ENCODE data around the gene BLID. TPM values are rescaled to one million over a fixed set of nuclear protein-coding genes. Genes with fewer than 3 reads are reported as not detected.

BLID gene
- total RNA-seq, 2 experiments from 2014 or later: not detected

DNA sequence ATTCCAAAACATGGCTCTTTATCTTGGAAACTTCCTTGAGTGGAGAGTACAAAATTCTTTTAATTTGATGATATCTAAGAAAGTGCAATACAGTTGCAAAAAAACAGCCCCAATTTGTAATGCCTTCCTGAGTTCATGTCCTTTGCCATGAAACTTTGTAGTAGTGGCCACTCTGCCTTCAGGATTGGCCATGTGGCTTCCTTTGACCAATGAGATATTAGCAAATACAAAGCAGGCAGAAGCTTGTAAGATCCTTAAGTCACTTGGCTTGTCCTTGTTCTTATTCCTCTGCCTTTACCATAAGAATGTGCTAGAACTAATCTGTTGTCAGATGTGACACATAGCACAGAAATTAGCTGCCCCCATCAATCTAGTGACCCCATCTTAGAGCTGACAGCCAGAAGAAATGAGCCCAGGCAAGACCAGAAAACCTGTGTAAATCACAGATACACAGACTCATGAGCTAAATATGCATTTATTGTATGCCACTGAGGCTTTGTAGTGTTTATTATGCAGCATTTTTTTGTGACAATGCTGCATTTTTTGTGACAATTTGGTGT is 29.8 kb upstream of the BLID start:
- no peak overlapping the region for H3K4me3 ChIP-seq (ENCODE audit: low read depth, low read length, poor library complexity, severe bottlenecking)
- no peaks in the 10 kb centered on the region for H3K9me3 ChIP-seq (ENCODE audit: low read length)
- DNase-seq (ENCODE audit: low spot score): no peak
- POLR2A ChIA-PET: interaction anchor here (0.6 kb wide), 1 partner anchor 345 kb away, joined by 3 read pairs; no protein-coding TSS in a partner anchor
- TF ChIP-seq EZH2phosphoT487 (IDR thresholded peaks at IDR 0.05; ENCODE audit: borderline replicate concordance, low read depth, low read length): no peak
- TF ChIP-seq, protein P1, sequence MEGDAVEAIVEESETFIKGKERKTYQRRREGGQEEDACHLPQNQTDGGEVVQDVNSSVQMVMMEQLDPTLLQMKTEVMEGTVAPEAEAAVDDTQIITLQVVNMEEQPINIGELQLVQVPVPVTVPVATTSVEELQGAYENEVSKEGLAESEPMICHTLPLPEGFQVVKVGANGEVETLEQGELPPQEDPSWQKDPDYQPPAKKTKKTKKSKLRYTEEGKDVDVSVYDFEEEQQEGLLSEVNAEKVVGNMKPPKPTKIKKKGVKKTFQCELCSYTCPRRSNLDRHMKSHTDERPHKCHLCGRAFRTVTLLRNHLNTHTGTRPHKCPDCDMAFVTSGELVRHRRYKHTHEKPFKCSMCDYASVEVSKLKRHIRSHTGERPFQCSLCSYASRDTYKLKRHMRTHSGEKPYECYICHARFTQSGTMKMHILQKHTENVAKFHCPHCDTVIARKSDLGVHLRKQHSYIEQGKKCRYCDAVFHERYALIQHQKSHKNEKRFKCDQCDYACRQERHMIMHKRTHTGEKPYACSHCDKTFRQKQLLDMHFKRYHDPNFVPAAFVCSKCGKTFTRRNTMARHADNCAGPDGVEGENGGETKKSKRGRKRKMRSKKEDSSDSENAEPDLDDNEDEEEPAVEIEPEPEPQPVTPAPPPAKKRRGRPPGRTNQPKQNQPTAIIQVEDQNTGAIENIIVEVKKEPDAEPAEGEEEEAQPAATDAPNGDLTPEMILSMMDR (conservative IDR thresholded peaks at IDR 0.05; ENCODE audit: low read length): no peak
- no peaks in the 10 kb centered on the region for H3K36me3 ChIP-seq (ENCODE audit: insufficient read depth, low read length)
- H3K27ac ChIP-seq (ENCODE audit: low read depth, low read length, poor library complexity, severe bottlenecking): no peak overlapping the region
- BruUV-seq (replicated peaks): no TSS peak
- no peak overlapping the region for H3K4me2 ChIP-seq (ENCODE audit: low read length)
- no peaks in the 10 kb centered on the region for H3K9me2 ChIP-seq (ENCODE audit: insufficient read depth, low read length)
- CTCF ChIA-PET (ENCODE audit: unreplicated experiment): no interaction called here
- no peak overlapping the region for H2AFZ ChIP-seq (ENCODE audit: low read length)
- no peaks in the 10 kb centered on the region for H4K20me1 ChIP-seq (ENCODE audit: insufficient read depth, low read length)
- no peaks in the 10 kb centered on the region for H3K4me1 ChIP-seq (ENCODE audit: insufficient read depth, low read length, poor library complexity, severe bottlenecking)
- intact Hi-C loops (cut with micrococcal nuclease; ENCODE audit: unreplicated experiment): no loop called here
- H3K79me2 ChIP-seq (ENCODE audit: insufficient read depth, low read depth, low read length): no peaks in the 10 kb centered on the region

DNA sequence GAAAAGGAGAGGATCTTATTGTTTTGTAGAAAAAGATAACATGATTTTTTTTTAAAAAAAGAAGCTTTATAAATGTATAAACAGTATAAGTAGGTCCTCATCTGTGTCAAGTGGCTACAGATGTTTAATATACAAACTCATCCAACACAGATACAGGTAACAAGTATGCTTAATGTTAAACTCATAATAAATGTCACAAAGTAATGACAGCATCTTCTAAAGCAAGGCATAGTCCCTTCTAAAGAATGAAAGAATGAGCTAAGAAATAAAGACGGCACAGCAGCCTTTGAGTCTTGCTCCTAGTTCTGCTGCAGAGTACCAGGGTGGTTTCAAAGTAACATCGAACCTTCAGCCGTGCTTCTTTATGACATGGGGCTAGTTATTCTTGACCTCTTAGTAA is 28.7 kb upstream of the BLID start:
- H3K9me3 ChIP-seq (ENCODE audit: low read length): no peaks in the 10 kb centered on the region
- no TSS peak for BruUV-seq (replicated peaks)

DNA sequence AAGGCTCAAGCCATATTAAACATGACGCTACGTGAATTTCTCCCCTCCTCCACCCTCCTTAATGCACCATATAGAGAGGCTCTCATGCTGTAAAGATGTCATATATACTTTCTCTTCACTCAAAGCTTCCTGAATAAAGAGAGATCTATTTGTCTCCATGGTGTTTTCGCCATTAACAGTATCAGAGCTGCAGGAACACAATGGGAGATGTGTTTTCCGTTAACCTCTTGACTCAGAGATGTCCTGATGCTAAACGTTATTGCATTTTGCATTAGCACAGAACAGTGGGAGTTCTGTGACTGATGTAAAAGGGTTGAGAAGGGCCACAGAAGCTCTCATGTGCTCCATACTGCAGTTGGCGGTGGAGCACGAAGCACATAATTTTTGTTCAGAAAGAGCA is 25.7 kb upstream of the BLID start:
- ChIA-PET CTCF (ENCODE audit: unreplicated experiment) (no interaction called here), POLR2A (no interaction called here)
- no peak overlapping the region for H2AFZ ChIP-seq (ENCODE audit: low read length)
- H3K9me3 ChIP-seq (ENCODE audit: low read length): no peaks in the 10 kb centered on the region
- H3K4me1 ChIP-seq (ENCODE audit: insufficient read depth, low read length, poor library complexity, severe bottlenecking): no peaks in the 10 kb centered on the region
- BruUV-seq (replicated peaks): no TSS peak
- H3K4me3 ChIP-seq (ENCODE audit: low read depth, low read length, poor library complexity, severe bottlenecking): no peak overlapping the region
- DNase-seq (ENCODE audit: low spot score): no peak
- H4K20me1 ChIP-seq (ENCODE audit: insufficient read depth, low read length): no peaks in the 10 kb centered on the region
- no peaks in the 10 kb centered on the region for H3K79me2 ChIP-seq (ENCODE audit: insufficient read depth, low read depth, low read length)
- no peak overlapping the region for H3K27ac ChIP-seq (ENCODE audit: low read depth, low read length, poor library complexity, severe bottlenecking)
- H3K36me3 ChIP-seq (ENCODE audit: insufficient read depth, low read length): no peaks in the 10 kb centered on the region
- H3K4me2 ChIP-seq (ENCODE audit: low read length): no peak overlapping the region
- intact Hi-C loops (cut with micrococcal nuclease; ENCODE audit: unreplicated experiment): no loop called here
- TF ChIP-seq, protein P1 (conservative IDR thresholded peaks at IDR 0.05; ENCODE audit: low read length): no peak
- TF ChIP-seq EZH2phosphoT487 (IDR thresholded peaks at IDR 0.05; ENCODE audit: borderline replicate concordance, low read depth, low read length): no peak
- no peaks in the 10 kb centered on the region for H3K9me2 ChIP-seq (ENCODE audit: insufficient read depth, low read length)

More for the DNA sequence above, 28.7 kb upstream of the BLID start:
- no peak overlapping the region for H3K4me3 ChIP-seq (ENCODE audit: low read depth, low read length, poor library complexity, severe bottlenecking)
- intact Hi-C loops (cut with micrococcal nuclease; ENCODE audit: unreplicated experiment): no loop called here
- no peak overlapping the region for H3K4me2 ChIP-seq (ENCODE audit: low read length)
- H3K4me1 ChIP-seq (ENCODE audit: insufficient read depth, low read length, poor library complexity, severe bottlenecking): no peaks in the 10 kb centered on the region
- DNase-seq (ENCODE audit: low spot score): no peak
- H3K79me2 ChIP-seq (ENCODE audit: insufficient read depth, low read depth, low read length): no peaks in the 10 kb centered on the region
- H2AFZ ChIP-seq (ENCODE audit: low read length): no peak overlapping the region
- H4K20me1 ChIP-seq (ENCODE audit: insufficient read depth, low read length): no peaks in the 10 kb centered on the region
- TF ChIP-seq, protein P1 (conservative IDR thresholded peaks at IDR 0.05; ENCODE audit: low read length): no peak
- no peak for TF ChIP-seq EZH2phosphoT487 (IDR thresholded peaks at IDR 0.05; ENCODE audit: borderline replicate concordance, low read depth, low read length)
- no peaks in the 10 kb centered on the region for H3K36me3 ChIP-seq (ENCODE audit: insufficient read depth, low read length)
- ChIA-PET POLR2A (no interaction called here), CTCF (ENCODE audit: unreplicated experiment) (no interaction called here)
- no peaks in the 10 kb centered on the region for H3K9me2 ChIP-seq (ENCODE audit: insufficient read depth, low read length)
- H3K27ac ChIP-seq (ENCODE audit: low read depth, low read length, poor library complexity, severe bottlenecking): no peak overlapping the region
